Measurements from ENCODE around the gene UCN3.

GRCh38 chr10:5413012-5413938 lies 48.5 kb downstream of the UCN3 start:
- TF ChIP-seq CTCF (IDR thresholded peaks at IDR 0.05) = no peak
- TF ChIP-seq POLR2A (IDR thresholded peaks at IDR 0.05) = no peak
- no peak for TF ChIP-seq POLR2AphosphoS5 (IDR thresholded peaks at IDR 0.05; ENCODE audit: insufficient read depth in 1 of 2, low read depth in 1 of 2)

Data from vagina (tissue), 2 donors.